ENCODE results near the gene ATG13. TPM values are rescaled to one million over a fixed set of nuclear protein-coding genes. Genes with fewer than 3 reads are reported as not detected.

ATG13 gene
- total RNA-seq, 6 experiments from 2014 or later = 34.5 to 60.9 (median 41.1) TPM

- WGBS (ENCODE audit: insufficient coverage, low coverage, low lambda C conversion rate, missing lambda C conversion rate) = 84% methylated on average over 6 of the region's 8 CpGs
- ATAC-seq = no peak
These were observed 25.4 kb downstream of the ATG13 start for GRCh38 chr11:46642627-46643335.

GRCh38 chr11:46643531-46643930 is 26.2 kb downstream of the ATG13 start:
- DNase-seq = no peak

More at GRCh38 chr11:46642627-46643335, 25.4 kb downstream of the ATG13 start:
- no peak overlapping the region for H3K27ac ChIP-seq
- H3K27me3 ChIP-seq = no peaks in the 10 kb centered on the region
- DNase-seq = no peak
- H3K4me1 ChIP-seq = peaks cover 0 to 25% (median 3%) of the 10 kb centered on the region in 4 donors
- TF ChIP-seq POLR2A (IDR thresholded peaks at IDR 0.05) (no peak), CTCF (IDR thresholded peaks at IDR 0.05) (no peak)
- intact Hi-C loops (cut with DNase I) = no loop called here
- H3K4me3 ChIP-seq = no peak overlapping the region
- H3K36me3 ChIP-seq = peaks cover 0 to 33% (median 9%) of the 10 kb centered on the region in 4 donors
- no peaks in the 10 kb centered on the region for H3K9me3 ChIP-seq

GRCh38 chr11:46643986-46644385 is 26.6 kb downstream of the ATG13 start:
- Histone ChIP-seq H3K9me3 (no peaks in the 10 kb centered on the region), H3K4me1 (peaks cover 0 to 28% (median 3%) of the 10 kb centered on the region in 4 donors), H3K4me3 (no peak overlapping the region), H3K27ac (no peak overlapping the region), H3K36me3 (peaks cover 0 to 35% (median 9%) of the 10 kb centered on the region in 4 donors), H3K27me3 (no peaks in the 10 kb centered on the region)
- no peak for TF ChIP-seq CTCF (IDR thresholded peaks at IDR 0.05)
- no peak for TF ChIP-seq POLR2A (IDR thresholded peaks at IDR 0.05)
- intact Hi-C loops (cut with DNase I) = no loop called here
- ATAC-seq = no peak
- DNase-seq = no peak

More at GRCh38 chr11:46643531-46643930, 26.2 kb downstream of the ATG13 start:
- peaks cover 0 to 25% (median 3%) of the 10 kb centered on the region in 4 donors for H3K4me1 ChIP-seq
- H3K36me3 ChIP-seq = peaks cover 0 to 35% (median 9%) of the 10 kb centered on the region in 4 donors
- H3K27ac ChIP-seq = no peak overlapping the region
- no peak overlapping the region for H3K4me3 ChIP-seq
- no peak for TF ChIP-seq POLR2A (IDR thresholded peaks at IDR 0.05)
- no peak for TF ChIP-seq CTCF (IDR thresholded peaks at IDR 0.05)
- no peaks in the 10 kb centered on the region for H3K27me3 ChIP-seq
- WGBS (ENCODE audit: insufficient coverage, low coverage, low lambda C conversion rate, missing lambda C conversion rate) = 92% methylated on average over 3 of the region's 3 CpGs
- no peak for ATAC-seq
- intact Hi-C loops (cut with DNase I) = no loop called here
- no peaks in the 10 kb centered on the region for H3K9me3 ChIP-seq

- DNase-seq = peak in 1 of 3 donors; percentile 74
- intact Hi-C loops (cut with DNase I) = no loop called here
- H3K4me1 ChIP-seq = peaks cover 0 to 11% (median 0%) of the 10 kb centered on the region in 4 donors
- no peaks in the 10 kb centered on the region for H3K9me3 ChIP-seq
- peaks cover 6 to 64% (median 15%) of the 10 kb centered on the region in 4 donors for H3K36me3 ChIP-seq
- peak; percentile 72 to 98 (median 92) for ATAC-seq
- no peak overlapping the region for H3K4me3 ChIP-seq
- TF ChIP-seq CTCF (IDR thresholded peaks at IDR 0.05) (no peak), POLR2A (IDR thresholded peaks at IDR 0.05) (no peak)
- WGBS (ENCODE audit: insufficient coverage, low coverage, low lambda C conversion rate, missing lambda C conversion rate) = 37% methylated on average over 2 of the region's 2 CpGs
- peak overlapping the region in 2 of 3 donors; percentile 19 to 38 for H3K27ac ChIP-seq
- H3K27me3 ChIP-seq = no peaks in the 10 kb centered on the region
These were observed 31.9 kb downstream of the ATG13 start for GRCh38 chr11:46649180-46649738.

Measured in right lobe of liver (tissue), 6 donors.